ENCODE results near the gene COMTD1. TPM values are rescaled to one million over a fixed set of nuclear protein-coding genes. Genes with fewer than 3 reads are reported as not detected.

Gene COMTD1
- polyA plus RNA-seq, 1 of the 3 experiments (the other 2 are of a cell fraction) = 7.6 TPM

GRCh38 chr10:75281974-75282373 lies 46.2 kb upstream of the COMTD1 start:
- Histone ChIP-seq H3K9ac (no peak overlapping the region), H3K79me2 (ENCODE audit: insufficient read depth) (no peaks in the 10 kb centered on the region), H2AFZ (ENCODE audit: low read depth) (no peak overlapping the region), H3K9me3 (no peaks in the 10 kb centered on the region), H4K20me1 (ENCODE audit: insufficient read depth) (no peaks in the 10 kb centered on the region), H3K4me3 (ENCODE audit: low read depth in 2 of 2, low read length in 1 of 2) (no peak overlapping the region), H3K27ac (ENCODE audit: low read depth in 2 of 2, low read length in 1 of 2) (no peak overlapping the region), H3K4me1 (ENCODE audit: control insufficient read depth in 1 of 2, insufficient read depth in 2 of 2, low read depth in 1 of 2, low read length in 1 of 2) (no peaks in the 10 kb centered on the region; a peak in 1 of 4 replicates), H3K27me3 (ENCODE audit: insufficient read depth) (peaks cover 11% of the 10 kb centered on the region; the same call in 1 of the 2 replicates), H3K4me2 (no peak overlapping the region), H3K36me3 (replicated peaks in 1 of 2; ENCODE audit: control insufficient read depth in 1 of 2, insufficient read depth in 2 of 2, low read length in 1 of 2) (no peaks in the 10 kb centered on the region), H3K9me2 (no peaks in the 10 kb centered on the region), H3F3A (replicated peaks; ENCODE audit: insufficient read depth) (no peaks in the 10 kb centered on the region)
- DNase-seq = no peak
- TF ChIP-seq MAX (IDR thresholded peaks at IDR 0.05; ENCODE audit: low read depth) (no peak), REST (IDR thresholded peaks at IDR 0.05; ENCODE audit: low read depth, low read length) (no peak), IRF3 (IDR thresholded peaks at IDR 0.05; ENCODE audit: low read depth, low read length) (no peak), GATA2 (CRISPR knock-in tag; IDR thresholded peaks at IDR 0.05) (no peak), NRF1 (IDR thresholded peaks at IDR 0.05; ENCODE audit: low read depth, low read length) (no peak), YY1 (IDR thresholded peaks at IDR 0.05; ENCODE audit: low read depth) (no peak), ZBTB33 (IDR thresholded peaks at IDR 0.05; ENCODE audit: borderline replicate concordance, low read depth) (no peak), SMC3 (IDR thresholded peaks at IDR 0.05; ENCODE audit: low read depth, low read length) (no peak)
- ChIA-PET POLR2A (no interaction called here), CTCF (interaction anchor here (0.7 to 2.6 kb wide), 2 partner anchors 10 to 13 kb away, joined by 3 to 10 read pairs; no protein-coding TSS in a partner anchor)
- 30% methylated on average over 2 of the region's 2 CpGs for WGBS (ENCODE audit: low lambda C conversion rate)

GRCh38 chr10:75280236-75280635 lies 44.5 kb upstream of the COMTD1 start:
- no peaks in the 10 kb centered on the region for H3K9me2 ChIP-seq
- ChIA-PET CTCF (interaction anchor here (0.7 kb wide), 1 partner anchor 1713 kb away, joined by 3 read pairs; no protein-coding TSS in a partner anchor), POLR2A (no interaction called here)
- no peak overlapping the region for H2AFZ ChIP-seq (ENCODE audit: low read depth)
- no peaks in the 10 kb centered on the region for H3K36me3 ChIP-seq (replicated peaks in 1 of 2; ENCODE audit: control insufficient read depth in 1 of 2, insufficient read depth in 2 of 2, low read length in 1 of 2)
- H3F3A ChIP-seq (replicated peaks; ENCODE audit: insufficient read depth) = no peaks in the 10 kb centered on the region
- no peaks in the 10 kb centered on the region for H4K20me1 ChIP-seq (ENCODE audit: insufficient read depth)
- WGBS (ENCODE audit: low lambda C conversion rate) = 37% methylated on average over 2 of the region's 2 CpGs
- H3K27ac ChIP-seq (ENCODE audit: low read depth in 2 of 2, low read length in 1 of 2) = no peak overlapping the region
- no peaks in the 10 kb centered on the region for H3K79me2 ChIP-seq (ENCODE audit: insufficient read depth)
- no peak overlapping the region for H3K9ac ChIP-seq
- H3K4me1 ChIP-seq (ENCODE audit: control insufficient read depth in 1 of 2, insufficient read depth in 2 of 2, low read depth in 1 of 2, low read length in 1 of 2) = no peaks in the 10 kb centered on the region; a peak in 1 of 4 replicates
- no peak overlapping the region for H3K4me3 ChIP-seq (ENCODE audit: low read depth in 2 of 2, low read length in 1 of 2)
- no peak for DNase-seq
- no peak overlapping the region for H3K4me2 ChIP-seq
- H3K9me3 ChIP-seq = no peaks in the 10 kb centered on the region
- peaks cover 11% of the 10 kb centered on the region; the same call in 1 of the 2 replicates for H3K27me3 ChIP-seq (ENCODE audit: insufficient read depth)
- TF ChIP-seq TAF1 (IDR thresholded peaks at IDR 0.05; ENCODE audit: borderline replicate concordance, low read depth, low read length) (no peak), FOSL2 (IDR thresholded peaks at IDR 0.05; ENCODE audit: borderline replicate concordance, low read depth) (no peak), CHD2 (IDR thresholded peaks at IDR 0.05; ENCODE audit: low read length, partially characterized antibody) (no peak), RCOR1 (IDR thresholded peaks at IDR 0.05; ENCODE audit: low read length) (no peak), CTCF (IDR thresholded peaks at IDR 0.05) (no peak), GABPA (IDR thresholded peaks at IDR 0.05; ENCODE audit: low read depth) (no peak), IRF3 (IDR thresholded peaks at IDR 0.05; ENCODE audit: low read depth, low read length) (no peak), RXRA (IDR thresholded peaks at IDR 0.05; ENCODE audit: borderline replicate concordance, low read depth) (no peak), NFIC (IDR thresholded peaks at IDR 0.05; ENCODE audit: borderline replicate concordance) (no peak), EZH2phosphoT487 (IDR thresholded peaks at IDR 0.05; ENCODE audit: borderline replicate concordance, low read depth) (no peak)

Measured in SK-N-SH (cell line).